PC-3 (cell line): ENCODE results near the gene INPP5D. TPM values are rescaled to one million over a fixed set of nuclear protein-coding genes. Genes with fewer than 3 reads are reported as not detected.

Source experiments
- ATAC-seq: fragments of 200-7000 bp; cut with Tn5 transposase; 2 replicates; pipeline ENCODE4 v1.9.1; 2020; ENCODE audit warnings: mild to moderate bottlenecking, moderate library complexity
- BruUV-seq: library from RNA; stranded (reverse); fragments of 400-500 nt; replicated peaks from 2 replicates; lab custom pipeline; 2021; lab: Mats Ljungman, UMichigan
- CTCF ChIA-PET: fragments of 300-600 bp; sonication (Branson Sonifier 250); formaldehyde crosslinking; loops from one replicate; lab custom pipeline; 2022; ENCODE audit warnings: antibody characterized with exemption; lab: Charles Lee
- POLR2A ChIA-PET: fragments of 300-600 bp; sonication (Branson Sonifier 250); formaldehyde crosslinking; loops from one replicate; lab custom pipeline; 2022; ENCODE audit warnings: antibody characterized with exemption; ENCODE audit not compliant: unreplicated experiment; lab: Charles Lee
- DNase-seq: peaks from one replicate; pipeline ENCODE4 v3.0.0-alpha.2; 2015
- H2AFZ ChIP-seq: fragments of 300-600 bp; sonication (generic); 2 replicates; pipeline ENCODE4 v1.6.0; 2016; ENCODE audit warnings: antibody characterized with exemption, low read length
- H3F3A ChIP-seq: fragments of 300-600 bp; sonication (generic); one replicate; pipeline ENCODE4 v1.6.0; 2017; ENCODE audit warnings: antibody characterized with exemption, low read length, control low read depth, mild to moderate bottlenecking; ENCODE audit not compliant: unreplicated experiment
- H3K27ac ChIP-seq: fragments of 300-600 bp; sonication (generic); 2 replicates; pipeline ENCODE4 v1.5.1; 2016; ENCODE audit warnings: mild to moderate bottlenecking, low read length
- H3K27me3 ChIP-seq: fragments of 300-600 bp; sonication (generic); 2 replicates; pipeline ENCODE4 v1.6.1; 2016; ENCODE audit warnings: low read length, mixed read lengths
- H3K36me3 ChIP-seq: fragments of 300-600 bp; sonication (generic); 2 replicates; pipeline ENCODE4 v1.6.1; 2016; ENCODE audit warnings: low read depth, mixed run types, low read length, mixed read lengths
- H3K4me1 ChIP-seq: fragments of 300-600 bp; sonication (generic); 2 replicates; pipeline ENCODE4 v1.5.1; 2016; ENCODE audit warnings: low read length; ENCODE audit not compliant: insufficient read depth
- H3K4me2 ChIP-seq: fragments of 300-600 bp; sonication (generic); 2 replicates; pipeline ENCODE4 v1.6.0; 2016; ENCODE audit warnings: low read length
- H3K4me3 ChIP-seq: fragments of 300-600 bp; sonication (generic); 2 replicates; pipeline ENCODE4 v1.5.1; 2016; ENCODE audit warnings: mild to moderate bottlenecking, low read length, mixed read lengths
- H3K79me2 ChIP-seq: fragments of 300-600 bp; sonication (generic); 2 replicates; pipeline ENCODE4 v1.6.1; 2017; ENCODE audit warnings: low read length, mixed read lengths
- H3K9ac ChIP-seq: fragments of 300-600 bp; sonication (generic); 2 replicates; pipeline ENCODE4 v1.6.0; 2016; ENCODE audit warnings: mild to moderate bottlenecking, low read length
- H3K9me2 ChIP-seq: fragments of 300-600 bp; sonication (generic); replicated peaks from 2 replicates; pipeline ENCODE4 v1.6.1; 2016; ENCODE audit warnings: mixed run types, low read length, mixed read lengths
- H3K9me3 ChIP-seq: fragments of 300-600 bp; sonication (generic); 2 replicates; pipeline ENCODE4 v1.6.1; 2016; ENCODE audit warnings: low read length, mixed read lengths
- H4K20me1 ChIP-seq: fragments of 300-600 bp; sonication (generic); 2 replicates; pipeline ENCODE4 v1.6.1; 2016; ENCODE audit warnings: low read length, mixed read lengths
- EZH2 ChIP-seq: fragments of 300-600 bp; sonication (generic); IDR thresholded peaks from one replicate; pipeline ENCODE4 v1.6.1; 2017; ENCODE audit warnings: antibody characterized with exemption, mild to moderate bottlenecking, low read length; ENCODE audit not compliant: unreplicated experiment
- EZH2phosphoT487 ChIP-seq: fragments of 300-600 bp; sonication (generic); IDR thresholded peaks from 2 replicates; pipeline ENCODE4 v1.6.1; 2018; ENCODE audit warnings: mild to moderate bottlenecking, antibody characterized with exemption, low read length, borderline replicate concordance
- intact Hi-C: fragments of 100-400 bp; cut with micrococcal nuclease; formaldehyde crosslinking; loops from 2 replicates; pipeline ENCODE4 v1.9.0; 2023
- total RNA-seq: library from RNA; depleted of rRNA; stranded (reverse); fragments of >200 nt; gene quantifications from 2 replicates; pipeline ENCODE4 v1.2.3, GENCODE V29; 2014
- TF ChIP-seq, protein P1 (sequence below): fragments of 300-600 bp; sonication (generic); conservative IDR thresholded peaks from 2 replicates; pipeline ENCODE4 v1.5.1; 2017; ENCODE audit warnings: antibody characterized with exemption, low read depth, mild to moderate bottlenecking, low read length

INPP5D gene
- total RNA-seq, 1 experiment from 2014 or later: 0.26 TPM

DNA sequence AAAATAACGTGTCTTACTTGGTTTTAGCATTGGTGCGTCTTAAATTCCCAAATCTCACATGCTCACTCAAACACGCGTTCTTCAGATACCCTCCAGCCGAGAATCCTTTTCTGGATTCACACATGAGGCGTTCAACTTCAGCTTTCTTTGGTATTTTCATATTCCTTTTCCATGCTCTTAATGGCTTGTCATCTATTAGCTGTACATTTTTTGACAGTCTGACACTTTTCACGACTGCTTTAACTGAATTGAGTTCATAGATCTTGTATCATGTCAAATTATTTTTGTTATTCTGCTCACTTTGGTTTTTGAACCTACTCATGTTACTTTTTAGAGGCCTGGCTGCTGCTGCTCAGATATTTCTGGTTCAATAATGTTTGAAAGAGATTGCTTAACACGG, 59.0 kb downstream of the INPP5D start:
- 0 out of 2 replicates have a peak, but pooled peaks cover 4% of the 10 kb centered on the region for H3K4me1 ChIP-seq
- H3F3A ChIP-seq: no peaks in the 10 kb centered on the region
- intact Hi-C loops: no loop called here
- ATAC-seq (no peak), DNase-seq (no peak)
- no TSS peak for BruUV-seq
- TF ChIP-seq, protein P1, sequence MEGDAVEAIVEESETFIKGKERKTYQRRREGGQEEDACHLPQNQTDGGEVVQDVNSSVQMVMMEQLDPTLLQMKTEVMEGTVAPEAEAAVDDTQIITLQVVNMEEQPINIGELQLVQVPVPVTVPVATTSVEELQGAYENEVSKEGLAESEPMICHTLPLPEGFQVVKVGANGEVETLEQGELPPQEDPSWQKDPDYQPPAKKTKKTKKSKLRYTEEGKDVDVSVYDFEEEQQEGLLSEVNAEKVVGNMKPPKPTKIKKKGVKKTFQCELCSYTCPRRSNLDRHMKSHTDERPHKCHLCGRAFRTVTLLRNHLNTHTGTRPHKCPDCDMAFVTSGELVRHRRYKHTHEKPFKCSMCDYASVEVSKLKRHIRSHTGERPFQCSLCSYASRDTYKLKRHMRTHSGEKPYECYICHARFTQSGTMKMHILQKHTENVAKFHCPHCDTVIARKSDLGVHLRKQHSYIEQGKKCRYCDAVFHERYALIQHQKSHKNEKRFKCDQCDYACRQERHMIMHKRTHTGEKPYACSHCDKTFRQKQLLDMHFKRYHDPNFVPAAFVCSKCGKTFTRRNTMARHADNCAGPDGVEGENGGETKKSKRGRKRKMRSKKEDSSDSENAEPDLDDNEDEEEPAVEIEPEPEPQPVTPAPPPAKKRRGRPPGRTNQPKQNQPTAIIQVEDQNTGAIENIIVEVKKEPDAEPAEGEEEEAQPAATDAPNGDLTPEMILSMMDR: no peak
- TF ChIP-seq EZH2 (no peak), EZH2phosphoT487 (no peak)
- no peak overlapping the region for H3K4me2 ChIP-seq
- H4K20me1 ChIP-seq: no peaks in the 10 kb centered on the region
- H3K9me3 ChIP-seq: no peaks in the 10 kb centered on the region
- POLR2A ChIA-PET: no interaction called here
- H3K36me3 ChIP-seq: no peaks in the 10 kb centered on the region
- H3K79me2 ChIP-seq: no peaks in the 10 kb centered on the region
- no peaks in the 10 kb centered on the region for H3K27me3 ChIP-seq
- no peaks in the 10 kb centered on the region for H3K9me2 ChIP-seq
- H2AFZ ChIP-seq: no peak overlapping the region
- H3K4me3 ChIP-seq: no peak overlapping the region
- no peak overlapping the region for H3K27ac ChIP-seq
- CTCF ChIA-PET: no interaction called here
- no peak overlapping the region for H3K9ac ChIP-seq

DNA sequence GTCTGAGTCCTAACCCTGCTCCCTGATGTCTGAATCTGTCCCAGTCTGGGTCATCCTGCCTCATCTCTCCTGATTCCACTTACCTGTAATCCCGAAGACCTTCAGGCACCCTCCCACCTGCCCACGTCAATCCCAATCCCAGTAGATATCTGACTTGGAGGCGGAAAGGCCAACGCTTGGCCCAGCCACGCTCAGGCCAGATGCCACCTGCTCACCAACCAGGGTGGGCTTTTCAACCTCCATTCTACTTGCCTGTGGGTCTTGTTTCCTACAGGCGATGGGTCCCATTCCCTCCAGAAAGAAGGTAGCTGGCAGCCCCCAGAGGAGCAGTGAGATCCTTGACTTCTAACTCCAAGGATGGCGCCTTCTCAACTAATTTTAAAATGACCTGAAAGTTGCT, 59.7 kb downstream of the INPP5D start:
- Histone ChIP-seq H4K20me1 (no peaks in the 10 kb centered on the region), H3K9me2 (no peaks in the 10 kb centered on the region), H3K27ac (no peak overlapping the region), H3F3A (no peaks in the 10 kb centered on the region), H3K4me1 (0 out of 2 replicates have a peak, but pooled peaks cover 4% of the 10 kb centered on the region), H3K36me3 (no peaks in the 10 kb centered on the region), H2AFZ (no peak overlapping the region), H3K79me2 (no peaks in the 10 kb centered on the region), H3K4me3 (no peak overlapping the region), H3K9ac (no peak overlapping the region), H3K4me2 (no peak overlapping the region), H3K9me3 (no peaks in the 10 kb centered on the region), H3K27me3 (no peaks in the 10 kb centered on the region)
- no peak for DNase-seq
- BruUV-seq: no TSS peak
- CTCF ChIA-PET: no interaction called here
- ATAC-seq: no peak
- POLR2A ChIA-PET: no interaction called here
- intact Hi-C loops: no loop called here
- TF ChIP-seq, protein P1: no peak
- TF ChIP-seq EZH2phosphoT487 (no peak), EZH2 (no peak)

DNA sequence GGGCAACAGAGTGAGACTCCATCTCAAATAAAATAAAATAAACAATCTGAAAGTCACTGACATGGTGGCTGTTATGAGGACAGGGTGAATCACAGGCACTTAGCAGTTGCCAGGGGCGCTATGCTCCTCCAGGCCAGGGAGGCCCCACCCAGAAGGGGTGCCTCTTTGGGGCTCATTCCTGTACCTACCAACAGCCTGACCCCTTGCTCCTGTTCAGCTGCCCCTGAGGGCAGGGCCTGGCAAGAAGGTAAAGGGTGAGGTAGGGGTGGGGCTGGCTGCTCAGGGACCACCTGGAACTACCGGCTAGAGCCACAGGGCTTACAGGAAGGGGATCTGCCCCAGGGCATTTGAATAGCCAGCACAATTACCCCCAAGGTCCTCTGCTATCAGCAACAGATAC, 60.3 kb downstream of the INPP5D start:
- no peaks in the 10 kb centered on the region for H3K27me3 ChIP-seq
- no peaks in the 10 kb centered on the region for H3K9me2 ChIP-seq
- ATAC-seq: peak; percentile 70
- no peaks in the 10 kb centered on the region for H4K20me1 ChIP-seq
- no peaks in the 10 kb centered on the region for H3F3A ChIP-seq
- H2AFZ ChIP-seq: no peak overlapping the region
- no peak overlapping the region for H3K4me2 ChIP-seq
- H3K36me3 ChIP-seq: no peaks in the 10 kb centered on the region
- no peak overlapping the region for H3K4me3 ChIP-seq
- no TSS peak for BruUV-seq
- no peak overlapping the region for H3K27ac ChIP-seq
- DNase-seq: peak; percentile 23
- TF ChIP-seq EZH2: no peak
- TF ChIP-seq, protein P1: no peak
- no peak for TF ChIP-seq EZH2phosphoT487
- no peaks in the 10 kb centered on the region for H3K79me2 ChIP-seq
- no peak overlapping the region for H3K9ac ChIP-seq
- intact Hi-C loops: no loop called here
- CTCF ChIA-PET: no interaction called here
- H3K9me3 ChIP-seq: no peaks in the 10 kb centered on the region
- POLR2A ChIA-PET: no interaction called here
- H3K4me1 ChIP-seq: 0 out of 2 replicates have a peak, but pooled peaks cover 4% of the 10 kb centered on the region
